Activated CD4-positive, alpha-beta T cell treated with anti-CD3 and anti-CD28 coated beads, Interleukin-2, amount 10 ng/mL, durations not matched to agents 24 days and 14 days (primary cell): ENCODE data around the gene NUDT7. TPM values are rescaled to one million over a fixed set of nuclear protein-coding genes. Genes with fewer than 3 reads are reported as not detected.
A peak's percentile ranks its signal among the peaks of the same experiment; 100 is the strongest.

Experiments
- DNase-seq: peaks from one replicate; pipeline ENCODE4 v3.0.0; 2022
- H3K27ac Mint-ChIP-seq: one replicate; pipeline ENCODE4 v1.8.0; 2022; ENCODE audit warnings: mild to moderate bottlenecking, mixed read lengths
- H3K27me3 Mint-ChIP-seq: one replicate; pipeline ENCODE4 v1.8.0; 2022; ENCODE audit warnings: mixed read lengths
- H3K36me3 Mint-ChIP-seq: one replicate; pipeline ENCODE4 v1.8.0; 2022; ENCODE audit warnings: low read depth, mild to moderate bottlenecking, mixed read lengths
- H3K4me1 Mint-ChIP-seq: one replicate; pipeline ENCODE4 v1.8.0; 2021; ENCODE audit warnings: mixed read lengths
- H3K4me3 Mint-ChIP-seq: one replicate; pipeline ENCODE4 v1.8.0; 2022; ENCODE audit warnings: mild to moderate bottlenecking, moderate library complexity, mixed read lengths
- H3K9me3 Mint-ChIP-seq: one replicate; pipeline ENCODE4 v1.8.0; 2021; ENCODE audit warnings: mixed read lengths
- intact Hi-C: fragments of 100-400 bp; cut with micrococcal nuclease; formaldehyde crosslinking; loops from one replicate; pipeline ENCODE4 v1.15.1; 2023
- total RNA-seq: library from RNA; stranded (reverse); gene quantifications from 2 replicates; pipeline ENCODE4 v1.2.3, GENCODE V29; 2022

Gene NUDT7
- total RNA-seq, 1 donor from 2014 or later: 4.0 TPM

DNA sequence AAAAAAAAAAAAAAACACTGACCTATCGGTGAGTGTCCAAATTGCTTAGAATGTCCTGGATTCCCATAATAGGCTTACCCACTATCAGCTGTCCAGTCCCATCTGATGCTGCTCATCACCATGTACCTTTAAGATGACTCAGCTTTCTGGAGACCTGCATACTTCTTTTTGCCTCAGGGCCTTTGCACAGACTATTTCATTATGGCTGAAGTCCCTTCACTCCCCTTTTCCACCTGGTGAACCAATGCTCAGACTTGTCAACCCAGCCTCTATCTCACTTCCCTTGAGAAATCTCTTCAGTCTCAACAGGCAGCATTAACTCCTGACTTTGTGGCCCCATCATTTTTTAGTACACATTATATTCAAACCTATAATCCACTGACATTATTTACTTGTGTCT lies 29.7 kb upstream of the NUDT7 start:
- no peak for DNase-seq
- Mint-ChIP-seq H3K36me3 (no peaks in the 10 kb centered on the region), H3K27me3 (peaks cover 11% of the 10 kb centered on the region), H3K9me3 (no peaks in the 10 kb centered on the region), H3K4me1 (no peaks in the 10 kb centered on the region), H3K4me3 (no peak overlapping the region), H3K27ac (no peak overlapping the region)
- intact Hi-C loops: no loop called here

DNA sequence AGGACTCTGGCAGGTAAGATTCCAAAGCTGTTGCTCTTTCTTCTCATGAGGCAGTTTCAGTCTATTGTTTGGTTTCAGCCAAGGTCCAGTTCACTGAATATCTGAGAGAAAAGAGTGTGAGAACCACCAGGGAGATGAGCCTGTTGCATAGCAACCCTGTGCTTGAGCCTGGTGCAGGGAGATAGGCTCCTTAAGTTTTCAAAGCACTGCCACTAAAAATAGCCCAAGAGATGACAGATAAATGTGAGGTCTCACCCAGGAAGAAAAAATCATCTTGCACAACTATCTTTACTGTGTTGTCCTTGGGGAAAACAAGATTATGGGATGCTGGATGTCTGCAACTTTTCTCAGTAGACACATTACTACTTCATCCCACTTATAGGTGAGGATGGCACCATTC lies 26.2 kb upstream of the NUDT7 start:
- no peaks in the 10 kb centered on the region for H3K9me3 Mint-ChIP-seq
- intact Hi-C loops: no loop called here
- no peak overlapping the region for H3K4me3 Mint-ChIP-seq
- H3K27me3 Mint-ChIP-seq: peaks cover 14% of the 10 kb centered on the region
- no peak for DNase-seq
- H3K4me1 Mint-ChIP-seq: no peaks in the 10 kb centered on the region
- no peak overlapping the region for H3K27ac Mint-ChIP-seq
- no peaks in the 10 kb centered on the region for H3K36me3 Mint-ChIP-seq

DNA sequence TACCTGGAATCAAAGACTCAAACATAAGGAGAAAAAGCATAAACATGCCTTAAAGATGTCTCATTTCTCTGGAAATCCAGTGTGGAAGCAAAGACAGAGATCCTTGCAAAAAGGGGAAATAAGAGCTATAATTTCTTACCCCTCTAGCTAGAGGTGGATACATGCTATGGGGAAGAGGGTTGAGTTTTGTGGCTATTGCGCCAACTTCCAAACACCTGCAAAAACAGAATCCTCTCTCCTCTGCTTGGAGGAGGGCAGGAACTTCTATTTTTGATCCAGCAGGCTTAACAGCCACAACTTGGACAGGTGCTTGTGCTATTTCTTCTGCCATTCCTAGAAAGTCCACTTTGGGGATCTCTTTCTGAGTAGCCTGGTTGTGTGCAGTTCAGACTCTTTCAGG lies 21.5 kb upstream of the NUDT7 start:
- Mint-ChIP-seq H3K27ac (no peak overlapping the region), H3K4me1 (no peaks in the 10 kb centered on the region), H3K27me3 (peaks cover 9% of the 10 kb centered on the region), H3K36me3 (no peaks in the 10 kb centered on the region), H3K9me3 (no peaks in the 10 kb centered on the region), H3K4me3 (no peak overlapping the region)
- intact Hi-C loops: no loop called here
- DNase-seq: no peak

DNA sequence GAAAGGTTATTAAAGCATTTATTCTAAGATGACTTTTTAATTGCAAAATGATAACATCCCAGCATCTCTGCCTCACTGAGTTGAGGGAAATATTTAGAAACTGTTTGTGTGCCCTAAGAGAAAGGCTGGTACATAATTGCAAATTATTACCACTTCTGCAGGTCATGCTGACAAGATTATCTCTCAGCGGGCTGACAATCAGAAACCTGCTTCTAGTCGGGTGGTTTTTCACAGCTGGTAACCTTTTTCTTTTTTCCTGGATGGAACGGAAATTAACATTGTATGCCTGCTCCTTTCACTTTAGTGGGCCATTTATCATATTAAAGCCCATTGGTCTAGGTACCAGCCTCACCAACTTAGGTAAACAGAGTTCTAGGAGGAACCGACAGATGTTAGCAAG lies 17.0 kb upstream of the NUDT7 start:
- no peaks in the 10 kb centered on the region for H3K4me1 Mint-ChIP-seq
- H3K27me3 Mint-ChIP-seq: no peaks in the 10 kb centered on the region
- H3K36me3 Mint-ChIP-seq: no peaks in the 10 kb centered on the region
- no peak for DNase-seq
- H3K9me3 Mint-ChIP-seq: no peaks in the 10 kb centered on the region
- H3K4me3 Mint-ChIP-seq: no peak overlapping the region
- intact Hi-C loops: no loop called here
- no peak overlapping the region for H3K27ac Mint-ChIP-seq

DNA sequence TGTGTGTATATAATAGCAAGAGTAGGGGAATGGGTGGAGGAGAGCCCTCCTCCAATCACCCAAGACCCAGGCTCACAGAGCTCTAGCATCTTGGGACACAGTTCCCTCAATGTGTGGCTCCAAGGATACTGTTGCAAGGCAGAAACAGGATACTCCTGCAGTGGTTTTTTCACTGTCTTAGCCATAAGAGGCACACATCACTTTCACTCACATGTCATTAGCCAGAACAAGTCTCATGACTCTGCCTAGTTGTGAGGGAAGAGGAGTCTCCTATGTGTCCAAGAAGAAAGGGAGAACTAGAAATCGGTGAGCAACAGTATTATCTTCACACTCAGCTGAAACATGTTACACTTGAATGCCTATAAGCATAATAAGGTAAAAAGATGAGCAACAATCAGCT lies 11.1 kb upstream of the NUDT7 start:
- Mint-ChIP-seq H3K27me3 (no peaks in the 10 kb centered on the region), H3K4me3 (no peak overlapping the region), H3K36me3 (no peaks in the 10 kb centered on the region), H3K9me3 (no peaks in the 10 kb centered on the region), H3K4me1 (no peaks in the 10 kb centered on the region), H3K27ac (no peak overlapping the region)
- DNase-seq: no peak
- intact Hi-C loops: no loop called here

DNA sequence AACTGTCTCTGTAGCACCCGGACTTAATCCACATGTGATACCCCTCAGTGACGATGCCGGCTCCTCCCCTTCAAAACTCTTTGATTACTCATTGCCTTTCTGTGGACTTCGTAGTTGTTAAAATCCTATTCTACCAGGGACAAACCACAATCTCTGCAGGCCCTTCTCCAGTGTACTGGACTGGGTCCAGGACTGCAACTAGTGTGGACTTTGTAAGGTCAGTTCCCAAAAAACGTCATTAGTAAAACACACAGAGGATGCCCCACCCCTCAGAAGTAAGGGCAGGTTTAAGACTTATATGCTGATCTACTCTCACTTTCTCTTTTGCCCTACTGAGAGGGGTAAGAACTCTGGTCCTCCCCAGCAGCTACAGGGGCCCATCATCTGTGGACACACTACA lies 10.5 kb upstream of the NUDT7 start:
- intact Hi-C loops: no loop called here
- H3K27ac Mint-ChIP-seq: no peak overlapping the region
- no peaks in the 10 kb centered on the region for H3K36me3 Mint-ChIP-seq
- no peaks in the 10 kb centered on the region for H3K4me1 Mint-ChIP-seq
- DNase-seq: no peak
- no peak overlapping the region for H3K4me3 Mint-ChIP-seq
- no peaks in the 10 kb centered on the region for H3K27me3 Mint-ChIP-seq
- H3K9me3 Mint-ChIP-seq: no peaks in the 10 kb centered on the region

DNA sequence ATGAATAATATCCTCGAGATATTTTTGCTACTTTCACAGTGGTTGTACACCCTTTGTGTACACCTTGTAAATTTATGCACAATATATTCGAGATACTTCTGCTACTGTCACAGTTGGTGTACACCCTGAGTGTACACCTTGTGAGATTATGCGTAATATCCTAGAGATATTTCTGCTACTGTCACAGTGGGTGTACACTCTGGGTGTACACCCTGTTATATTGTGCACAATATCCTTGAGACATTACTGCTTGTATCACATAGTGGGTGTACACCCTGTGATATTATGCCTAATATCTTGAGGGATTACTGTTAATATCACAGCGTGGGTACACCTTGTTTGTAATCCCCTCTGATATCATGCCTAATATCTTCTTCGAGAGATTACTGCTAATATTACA lies 7.2 kb upstream of the NUDT7 start:
- Mint-ChIP-seq H3K4me1 (no peaks in the 10 kb centered on the region), H3K36me3 (no peaks in the 10 kb centered on the region), H3K27ac (no peak overlapping the region), H3K4me3 (no peak overlapping the region), H3K9me3 (no peaks in the 10 kb centered on the region), H3K27me3 (no peaks in the 10 kb centered on the region)
- no peak for DNase-seq
- intact Hi-C loops: no loop called here

DNA sequence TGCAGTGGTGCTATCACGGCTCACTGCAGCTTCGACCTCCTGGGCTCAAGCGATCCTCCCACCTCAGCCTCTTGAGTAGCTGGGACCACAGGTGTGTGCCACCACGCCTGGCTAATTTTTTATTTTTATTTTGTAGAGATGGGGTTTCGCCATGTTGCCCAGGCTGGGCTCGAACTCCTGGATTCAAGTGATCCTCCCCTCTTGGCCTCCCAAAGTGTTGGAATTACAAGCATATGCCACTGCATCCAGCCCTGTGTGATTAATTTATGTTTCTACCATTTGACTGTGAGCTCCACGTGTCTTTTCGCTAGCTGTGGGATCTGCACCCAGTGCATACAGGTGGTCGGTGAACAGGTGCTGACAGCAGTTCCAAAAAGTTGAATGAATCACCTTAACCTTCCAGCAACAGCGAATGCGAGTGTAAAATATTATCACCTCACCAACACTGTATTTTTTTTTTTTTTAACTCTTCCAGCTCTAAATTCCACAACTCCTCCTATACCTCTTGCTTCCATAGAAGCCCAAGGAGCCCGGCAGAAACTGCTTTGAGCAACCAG lies 484 bp upstream of the NUDT7 start:
- no peaks in the 10 kb centered on the region for H3K27me3 Mint-ChIP-seq
- H3K4me1 Mint-ChIP-seq: peaks cover 11% of the 10 kb centered on the region
- H3K4me3 Mint-ChIP-seq: peak overlapping the region; percentile 89
- intact Hi-C loops: loop anchor here (5.0 kb wide), 2 partner anchors 375 to 510 kb away; partner anchors contain the start of gene WWOX
- DNase-seq: no peak
- H3K36me3 Mint-ChIP-seq: peaks cover 11% of the 10 kb centered on the region
- peak overlapping the region; percentile 71 for H3K27ac Mint-ChIP-seq
- peaks cover 3% of the 10 kb centered on the region for H3K9me3 Mint-ChIP-seq

DNA sequence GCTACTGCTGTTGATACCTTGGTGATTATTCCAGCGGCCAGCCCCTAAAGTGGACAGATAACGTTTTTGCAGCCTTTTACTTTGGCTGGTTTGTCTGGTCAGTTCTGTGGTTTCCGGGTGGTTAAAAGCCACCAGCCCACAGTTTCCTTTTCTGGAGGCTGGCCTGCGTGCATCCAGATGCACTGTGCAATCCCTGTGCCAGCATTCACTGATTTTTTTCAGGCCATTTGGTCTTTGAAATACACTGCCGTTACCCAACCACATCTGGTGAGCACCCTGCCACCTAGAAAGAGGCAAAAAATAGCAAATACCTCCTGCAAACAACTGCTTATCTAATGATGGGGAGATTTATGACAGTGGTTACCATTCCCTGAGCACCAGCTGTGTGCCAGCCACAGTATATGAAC lies 797 bp downstream of the NUDT7 start:
- H3K9me3 Mint-ChIP-seq: peaks cover 8% of the 10 kb centered on the region
- H3K36me3 Mint-ChIP-seq: peaks cover 13% of the 10 kb centered on the region
- peak overlapping the region; percentile 71 for H3K27ac Mint-ChIP-seq
- H3K27me3 Mint-ChIP-seq: no peaks in the 10 kb centered on the region
- peak; percentile 70 for DNase-seq
- intact Hi-C loops: loop anchor here (5.0 kb wide), 2 partner anchors 374 to 511 kb away; partner anchors contain the start of gene WWOX
- peaks cover 11% of the 10 kb centered on the region for H3K4me1 Mint-ChIP-seq
- peak overlapping the region; percentile 89 for H3K4me3 Mint-ChIP-seq

DNA sequence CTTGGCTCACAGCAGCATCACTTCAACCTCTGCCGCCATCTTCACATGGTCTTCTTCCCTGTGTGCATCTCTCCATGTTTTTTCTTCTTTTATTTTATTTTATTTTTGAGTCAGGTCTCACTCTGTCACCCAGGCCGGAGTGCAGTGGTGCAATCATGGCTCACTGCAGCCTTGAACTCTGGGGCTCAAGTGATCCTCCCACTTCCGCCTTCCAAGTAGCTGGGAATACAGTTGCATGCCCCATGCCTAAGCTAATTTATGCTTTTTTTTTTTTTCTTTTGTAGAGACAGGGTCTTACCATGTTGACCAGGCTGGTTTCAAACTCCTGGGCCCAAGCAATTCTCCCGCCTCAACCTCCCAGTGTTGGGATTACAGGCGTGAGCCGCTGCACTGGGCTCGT lies 1.9 kb downstream of the NUDT7 start:
- H3K4me3 Mint-ChIP-seq: no peak overlapping the region
- no peaks in the 10 kb centered on the region for H3K27me3 Mint-ChIP-seq
- peaks cover 13% of the 10 kb centered on the region for H3K36me3 Mint-ChIP-seq
- intact Hi-C loops: loop anchor here (5.0 kb wide), 2 partner anchors 373 to 512 kb away; partner anchors contain the start of gene WWOX
- peaks cover 11% of the 10 kb centered on the region for H3K4me1 Mint-ChIP-seq
- no peak overlapping the region for H3K27ac Mint-ChIP-seq
- peaks cover 8% of the 10 kb centered on the region for H3K9me3 Mint-ChIP-seq
- no peak for DNase-seq

DNA sequence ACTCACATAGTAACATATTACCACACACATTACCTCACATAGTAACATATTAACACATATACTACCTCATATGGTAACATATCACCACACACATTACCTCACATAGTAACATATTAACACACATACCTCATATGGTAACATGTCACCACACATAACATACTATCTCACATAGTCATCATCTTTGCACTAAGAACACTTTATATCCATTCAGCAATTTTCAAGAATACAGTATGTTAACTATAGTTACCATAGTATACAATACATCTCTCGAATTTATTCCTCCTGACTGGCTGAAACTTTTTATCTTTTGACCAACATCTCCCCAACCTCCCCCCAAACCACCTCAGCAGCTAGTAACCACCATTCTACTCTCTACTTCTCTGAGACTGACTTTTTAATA lies 7.6 kb downstream of the NUDT7 start:
- no peaks in the 10 kb centered on the region for H3K27me3 Mint-ChIP-seq
- H3K36me3 Mint-ChIP-seq: peaks cover 17% of the 10 kb centered on the region
- H3K4me1 Mint-ChIP-seq: no peaks in the 10 kb centered on the region
- H3K9me3 Mint-ChIP-seq: peaks cover 8% of the 10 kb centered on the region
- H3K4me3 Mint-ChIP-seq: no peak overlapping the region
- intact Hi-C loops: no loop called here
- no peak overlapping the region for H3K27ac Mint-ChIP-seq
- no peak for DNase-seq

DNA sequence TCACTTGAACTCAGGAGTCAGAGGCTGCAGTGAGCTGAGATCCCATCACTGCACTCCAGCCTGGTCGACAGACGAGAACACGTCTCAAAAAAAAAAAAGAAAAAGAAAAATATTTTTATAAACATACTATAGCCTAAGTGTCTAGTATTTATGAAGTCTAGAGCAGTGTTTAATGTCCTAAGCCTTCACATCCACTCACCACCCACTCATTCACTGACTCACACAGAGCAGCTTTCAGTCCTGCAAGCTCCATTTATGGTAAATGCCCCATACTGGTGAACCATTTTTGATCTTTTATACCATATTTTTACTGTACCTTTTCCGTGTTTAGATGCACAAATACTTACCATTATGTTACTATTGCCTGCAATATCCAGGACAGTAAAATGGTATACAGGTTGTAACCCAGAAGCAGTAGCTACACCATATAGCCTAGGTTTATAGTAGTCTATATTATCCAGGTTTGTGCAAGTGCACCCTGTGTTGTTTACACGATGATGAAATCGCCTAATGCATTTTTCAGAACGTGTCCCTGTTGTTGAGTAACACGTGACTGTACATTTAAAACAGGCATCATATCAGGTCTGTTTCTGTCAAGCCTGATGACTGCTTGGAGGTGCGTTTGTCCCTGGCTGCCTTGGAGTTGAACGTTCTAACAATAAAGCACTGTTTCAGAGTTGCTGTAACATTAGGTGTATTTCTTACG lies 10.1 kb downstream of the NUDT7 start:
- Mint-ChIP-seq H3K4me3 (no peak overlapping the region), H3K36me3 (peaks cover 5% of the 10 kb centered on the region), H3K27me3 (no peaks in the 10 kb centered on the region), H3K9me3 (no peaks in the 10 kb centered on the region), H3K4me1 (peaks cover 4% of the 10 kb centered on the region), H3K27ac (no peak overlapping the region)
- DNase-seq: no peak
- intact Hi-C loops: no loop called here

DNA sequence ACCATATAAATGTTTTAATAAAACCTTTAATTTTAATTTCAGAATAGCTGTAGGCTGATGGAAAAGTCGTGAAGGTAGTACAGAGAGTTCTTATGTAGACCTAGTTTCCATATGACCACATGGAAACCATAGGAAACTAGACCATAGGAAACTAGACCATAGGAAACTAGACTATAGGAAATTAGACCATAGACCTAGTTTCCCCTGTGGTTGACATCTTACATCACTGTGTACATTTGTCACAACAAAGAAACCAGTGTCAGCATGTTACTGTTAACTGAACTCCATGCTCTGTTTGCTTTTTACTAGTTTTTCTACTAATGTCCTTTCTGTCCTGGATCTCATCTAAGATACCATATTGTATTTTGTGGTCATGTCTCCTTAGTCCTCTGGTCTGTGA lies 14.6 kb downstream of the NUDT7 start:
- Mint-ChIP-seq H3K4me1 (peaks cover 4% of the 10 kb centered on the region), H3K4me3 (no peak overlapping the region), H3K9me3 (no peaks in the 10 kb centered on the region), H3K27me3 (no peaks in the 10 kb centered on the region), H3K36me3 (peaks cover 1% of the 10 kb centered on the region), H3K27ac (no peak overlapping the region)
- DNase-seq: no peak
- intact Hi-C loops: no loop called here

DNA sequence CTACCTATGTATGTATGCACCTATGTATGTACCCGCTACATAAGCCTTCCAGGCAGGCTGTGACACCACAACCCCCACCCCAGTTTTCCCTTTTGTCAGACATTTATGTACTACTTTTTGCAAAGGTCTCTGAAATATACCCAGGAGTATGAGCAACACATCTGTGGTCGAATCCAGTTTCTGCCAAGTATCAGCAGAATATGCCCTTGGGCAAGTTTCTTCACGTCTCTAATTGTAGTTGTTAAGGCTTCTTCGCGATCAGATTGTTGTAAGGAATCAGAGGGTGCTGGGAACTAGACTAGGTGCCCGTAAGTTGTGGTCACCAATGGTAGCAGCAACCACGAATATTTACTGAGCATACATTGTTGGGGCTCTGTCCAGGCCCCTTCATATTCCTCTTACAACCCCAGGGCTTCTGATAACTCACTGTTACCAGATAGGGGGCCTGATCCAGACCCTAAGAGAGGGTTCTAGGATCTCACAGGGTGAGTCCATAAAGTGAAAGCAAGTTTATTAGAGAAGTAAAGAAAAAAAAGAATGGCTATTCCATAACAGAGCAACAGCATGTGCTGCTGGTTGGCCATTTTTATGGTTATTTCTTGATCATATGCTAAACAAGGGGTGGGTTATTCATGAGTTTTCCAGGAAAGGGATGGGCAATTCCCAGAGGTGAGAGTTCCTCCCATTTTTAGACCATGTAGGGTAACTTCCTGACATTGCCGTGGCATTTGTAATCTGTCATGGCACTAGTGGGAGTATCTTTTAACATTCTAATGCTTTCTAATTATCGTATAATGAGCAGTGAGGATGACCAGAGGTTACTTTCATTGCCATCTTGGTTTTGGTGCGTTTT lies 16.6 kb downstream of the NUDT7 start:
- H3K4me3 Mint-ChIP-seq: no peak overlapping the region
- H3K4me1 Mint-ChIP-seq: peaks cover 4% of the 10 kb centered on the region
- no peak for DNase-seq
- intact Hi-C loops: no loop called here
- no peaks in the 10 kb centered on the region for H3K9me3 Mint-ChIP-seq
- H3K27me3 Mint-ChIP-seq: no peaks in the 10 kb centered on the region
- no peak overlapping the region for H3K27ac Mint-ChIP-seq
- no peaks in the 10 kb centered on the region for H3K36me3 Mint-ChIP-seq
